ENCODE results near the gene DPP10.

DNA sequence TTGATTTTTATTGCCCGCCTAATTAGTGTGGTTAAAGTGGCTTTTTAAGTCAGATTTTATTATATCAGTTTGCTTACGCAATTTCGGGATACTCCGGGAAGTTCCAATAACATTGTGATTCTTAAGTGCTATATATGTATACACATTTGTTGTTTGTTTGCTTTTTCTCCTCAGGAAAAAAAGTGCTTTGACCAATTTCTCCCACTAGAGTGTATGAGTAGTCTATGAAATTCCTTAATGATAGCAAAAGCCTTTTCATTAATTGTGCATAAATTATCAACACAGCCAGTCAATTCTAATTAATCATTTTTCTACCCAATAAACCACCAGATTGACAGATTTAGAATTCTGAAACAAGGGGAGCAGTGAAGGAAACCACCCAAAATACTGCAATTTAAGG lies 172.2 kb downstream of the DPP10 start:
- TF ChIP-seq CTCF (conservative IDR thresholded peaks at IDR 0.05) (peak; percentile 51), ZFX (IDR thresholded peaks at IDR 0.05) (no peak)

All from C4-2B (cell line).